GM18498 (cell line): Measurements from ENCODE around the gene ADI1.

Experiments used
- ATAC-seq: cut with Tn5 transposase; IDR thresholded peaks from one replicate; pipeline ENCODE4 v1.9.1; 2021; ENCODE audit warnings: mild to moderate bottlenecking, moderate library complexity; ENCODE audit not compliant: unreplicated experiment

Gene ADI1

DNA sequence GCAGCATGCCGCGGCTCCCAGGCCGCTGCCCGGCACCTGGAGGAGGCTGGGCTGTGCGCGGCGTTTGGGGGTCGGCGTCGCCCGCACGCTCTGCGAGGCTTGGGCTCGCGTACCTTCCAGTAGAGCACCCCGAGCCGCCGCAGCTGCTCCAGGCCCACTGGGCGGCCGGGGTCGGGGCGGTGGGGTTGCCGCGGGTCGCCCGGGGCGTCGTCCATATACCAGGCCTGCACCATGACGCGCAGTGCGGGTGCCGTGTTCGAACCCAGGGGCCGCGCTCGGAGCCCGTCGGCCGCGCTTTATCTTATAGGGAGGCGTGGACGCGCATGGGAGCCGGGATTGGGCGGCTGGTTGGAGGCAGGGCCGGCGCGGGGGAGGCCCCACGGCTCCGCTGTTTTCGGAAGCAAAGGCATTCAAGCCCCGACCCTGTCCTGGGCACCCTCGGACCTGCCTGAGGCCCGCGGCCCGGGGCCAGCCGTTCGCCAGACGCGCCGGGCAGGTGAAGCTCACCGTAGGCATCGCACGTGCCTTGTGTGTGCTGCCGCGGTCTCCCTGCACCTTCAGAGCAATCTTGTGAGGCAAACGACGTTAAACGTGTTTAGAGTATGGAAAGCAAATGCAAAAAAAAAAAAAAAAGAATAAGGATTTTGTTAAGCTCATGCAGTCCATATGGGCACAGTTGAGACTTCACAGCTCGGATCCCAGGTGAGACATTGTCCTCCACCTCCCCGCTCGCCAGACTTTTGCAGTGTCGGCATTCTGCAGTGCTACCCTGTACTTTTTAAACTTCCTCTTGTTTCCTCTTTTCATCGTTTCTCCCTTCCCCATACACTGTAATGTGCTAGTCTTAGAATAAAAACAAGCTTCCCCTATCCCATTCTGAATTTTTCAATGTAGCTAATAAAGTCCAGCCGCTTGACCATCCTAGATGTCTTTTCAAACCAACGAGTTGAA lies at the start of gene ADI1:
TSS of gene ADI1 (minus strand) at position 277 of the 951 bp plus-strand sequence. CDS start at position 233, 44 bp downstream.
- ATAC-seq, result peak; percentile 69

GRCh38 chr2:3566806-3567205 lies 47.5 kb upstream of the ADI1 start:
- no peak for ATAC-seq

DNA sequence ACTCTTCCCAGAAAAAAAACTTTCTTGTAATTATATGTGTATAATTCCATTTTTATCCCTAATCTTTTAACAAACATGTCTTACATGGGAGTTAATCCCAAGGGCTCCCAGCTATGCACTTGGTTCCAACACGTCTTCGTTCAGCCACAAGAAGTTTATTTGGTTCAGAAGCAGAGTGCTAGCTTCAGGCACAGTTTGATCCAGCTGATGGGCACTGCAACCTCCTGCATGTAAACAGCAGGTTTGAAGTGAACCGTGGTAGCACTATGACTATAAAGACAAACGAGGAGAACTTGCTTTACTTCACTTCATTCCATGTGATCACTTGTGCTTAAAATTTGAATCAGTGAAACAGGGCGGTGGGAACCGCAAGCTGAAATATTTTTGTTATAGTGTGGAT lies 45.8 kb upstream of the ADI1 start:
- ATAC-seq, result no peak

- ATAC-seq, result peak; percentile 56
These were observed 44.2 kb upstream of the ADI1 start for GRCh38 chr2:3563521-3563976.

DNA sequence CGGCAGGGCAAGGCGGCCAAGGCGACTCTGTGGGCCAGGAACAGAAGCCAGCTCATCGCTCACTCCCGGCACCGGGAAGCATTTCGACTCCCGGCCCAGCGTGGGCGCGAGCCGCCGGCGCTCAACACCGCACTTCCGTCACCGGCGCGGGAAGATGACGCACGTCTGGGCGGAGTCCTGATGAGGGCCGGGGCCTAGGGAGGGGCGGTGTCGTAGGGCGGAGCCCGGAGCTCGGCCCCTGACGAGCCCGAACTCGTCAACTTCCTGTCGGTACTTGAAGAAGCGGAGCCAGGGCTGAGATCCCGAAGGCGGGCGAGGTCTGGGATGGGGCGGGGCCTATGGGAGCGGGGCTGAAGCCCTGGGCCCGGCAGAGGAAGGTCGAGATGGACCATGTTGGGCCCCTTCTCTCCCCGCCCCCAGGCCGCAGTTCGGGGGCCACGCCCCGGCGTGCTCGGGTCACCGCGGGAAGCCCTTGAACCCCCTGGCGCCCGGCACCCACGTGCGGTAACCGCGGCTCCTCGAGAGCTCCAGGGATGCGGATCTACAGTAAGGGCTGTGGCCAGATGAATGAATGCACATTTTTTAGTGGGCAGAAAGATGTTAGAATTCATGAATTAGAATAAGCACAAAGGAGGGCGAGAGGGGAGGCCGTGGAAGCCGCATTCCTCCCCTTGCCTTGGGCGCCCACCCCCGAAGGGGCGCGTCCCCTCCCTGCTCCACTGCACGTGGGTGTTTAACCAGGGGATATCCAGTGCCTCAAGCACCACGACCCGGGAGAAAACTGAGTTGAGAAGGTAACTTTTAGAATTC lies 39.1 kb upstream of the ADI1 start, which contains the start of gene RNASEH1:
TSS of gene RNASEH1 (minus strand) at position 129 of the 810 bp plus-strand sequence. CDS start at position 56, 73 bp downstream.
- ATAC-seq, result peak; percentile 97

- peak; percentile 38 for ATAC-seq
These were observed 38.4 kb upstream of the ADI1 start for GRCh38 chr2:3557639-3558204.

GRCh38 chr2:3553946-3554345 lies 34.6 kb upstream of the ADI1 start:
- ATAC-seq, result no peak

DNA sequence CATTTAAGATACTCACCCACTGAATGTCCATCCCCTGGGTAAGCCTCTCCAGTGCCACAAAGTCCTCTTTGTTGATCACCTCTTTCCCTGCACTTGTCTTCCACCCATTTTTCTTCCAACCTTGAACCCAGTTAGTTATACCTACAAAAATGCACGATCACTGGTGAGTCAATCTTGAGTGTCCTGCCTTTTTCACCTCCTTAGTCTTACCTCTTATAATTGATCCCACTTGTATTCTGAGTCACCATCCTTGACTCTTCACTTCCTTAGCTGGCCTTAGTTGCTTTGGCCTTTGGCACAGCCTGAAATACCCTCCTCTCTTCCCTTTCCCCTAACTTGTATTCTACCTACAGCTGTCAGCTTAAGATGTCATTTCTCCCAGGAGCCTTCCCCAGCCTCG lies 28.6 kb upstream of the ADI1 start:
- ATAC-seq, result no peak

DNA sequence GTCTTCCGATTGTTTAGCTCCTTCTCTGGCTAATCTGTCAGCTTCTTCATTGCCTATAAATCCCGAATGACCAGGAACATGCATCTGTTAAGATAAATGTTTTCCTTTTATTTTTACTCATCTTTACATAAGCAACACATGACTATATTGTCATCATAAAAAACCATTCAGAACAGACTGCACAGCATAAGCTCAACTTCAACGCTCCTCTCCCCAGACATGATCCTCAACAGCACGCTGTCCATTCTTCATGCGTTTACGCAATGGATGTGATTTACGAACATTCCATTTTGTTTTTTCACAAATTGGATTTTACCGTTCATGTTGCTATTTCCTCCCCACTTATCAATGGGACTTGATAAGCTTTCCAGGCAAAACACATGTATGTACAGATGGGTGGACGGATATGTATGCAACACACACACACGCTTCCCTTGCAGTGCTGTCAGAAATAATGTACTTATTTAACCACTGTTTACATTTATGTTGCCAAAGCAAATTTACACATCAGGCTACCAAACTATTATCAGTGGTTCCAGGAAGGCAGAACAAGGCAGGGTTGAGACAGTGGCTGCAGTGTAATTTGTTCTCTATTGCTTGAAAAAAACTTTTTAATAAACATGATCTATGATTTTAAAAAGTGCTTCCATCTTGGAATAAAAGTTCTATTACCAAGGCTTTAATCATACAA lies 26.6 kb upstream of the ADI1 start:
- no peak for ATAC-seq

GRCh38 chr2:3543023-3543683 lies 23.8 kb upstream of the ADI1 start:
- ATAC-seq, result no peak

- ATAC-seq, result no peak
These were observed 22.8 kb upstream of the ADI1 start for GRCh38 chr2:3542107-3542506.

- ATAC-seq, result no peak
These were observed 20.5 kb upstream of the ADI1 start for GRCh38 chr2:3539836-3540235.

- ATAC-seq, result peak; percentile 52
These were observed 17.6 kb upstream of the ADI1 start for GRCh38 chr2:3536682-3537632.

GRCh38 chr2:3535794-3536681 lies 16.7 kb upstream of the ADI1 start:
- peak; percentile 67 for ATAC-seq

DNA sequence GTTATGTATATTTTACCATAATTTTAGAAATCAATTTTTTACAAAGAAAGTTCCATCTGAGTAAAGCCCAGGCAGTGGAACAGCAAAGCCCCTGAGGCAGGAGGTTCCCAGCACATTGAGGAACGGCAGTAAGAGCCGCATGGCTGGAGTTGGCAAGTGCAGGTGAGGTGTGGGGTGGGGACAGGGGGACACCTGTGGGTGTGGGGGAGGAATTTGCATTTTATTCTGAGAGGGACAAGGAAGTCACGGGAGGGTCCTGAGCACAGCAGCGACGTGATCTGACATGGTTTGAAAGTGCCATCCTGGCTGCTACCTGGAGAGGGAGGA lies 16.1 kb upstream of the ADI1 start:
- ATAC-seq, result no peak

DNA sequence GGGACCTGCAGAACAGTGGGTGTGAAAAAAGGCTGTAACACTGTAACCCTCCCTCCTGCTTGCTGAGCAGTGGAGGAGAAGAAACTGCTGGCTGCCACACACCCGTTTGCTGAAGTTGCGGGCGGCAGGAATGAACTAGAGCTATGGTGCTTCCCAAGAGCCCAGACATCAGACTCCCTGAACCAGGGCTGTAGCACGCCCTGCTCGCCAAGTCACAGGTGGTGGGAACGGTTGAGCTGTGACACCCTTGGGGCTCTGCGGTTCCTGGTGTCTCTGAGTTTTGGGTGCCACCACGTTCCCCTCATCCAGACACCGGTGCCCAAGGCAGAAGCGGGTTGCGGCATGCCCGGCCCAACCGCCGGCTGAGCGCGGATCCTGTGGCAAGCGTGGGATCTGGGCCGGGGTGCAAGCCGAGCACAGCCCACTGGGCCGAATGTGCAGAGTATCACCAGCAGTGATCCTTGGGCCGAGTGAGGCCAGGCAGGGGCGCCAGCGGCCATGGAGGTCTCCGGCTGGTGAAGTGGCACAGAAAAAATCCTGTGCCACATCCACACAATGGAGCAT lies 15.0 kb upstream of the ADI1 start:
- ATAC-seq, result no peak

GRCh38 chr2:3533836-3534235 lies 14.5 kb upstream of the ADI1 start:
- no peak for ATAC-seq

DNA sequence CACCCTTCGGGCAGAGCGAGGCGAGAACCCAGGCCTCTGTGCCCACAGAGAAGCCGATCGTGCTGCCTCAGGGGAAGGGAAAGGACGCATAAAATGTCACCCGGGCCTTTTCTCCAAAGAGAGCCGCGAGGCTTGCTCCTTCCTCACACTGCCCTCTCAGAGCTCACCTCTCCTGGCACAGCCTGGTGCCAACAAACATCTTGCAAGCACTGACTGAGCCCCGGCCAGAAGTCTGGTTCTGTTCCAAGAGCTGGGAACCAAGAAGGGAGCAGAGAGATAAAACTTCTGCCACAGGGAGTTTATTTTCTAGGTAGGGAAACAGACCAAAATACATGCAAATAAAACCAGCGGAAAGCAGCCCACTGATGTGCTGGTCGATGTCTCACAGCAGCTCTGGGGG lies 13.6 kb upstream of the ADI1 start:
- no peak for ATAC-seq
